K562 (cell line): Measurements from ENCODE around the gene RAB5A. TPM values are rescaled to one million over a fixed set of nuclear protein-coding genes. Genes with fewer than 3 reads are reported as not detected.

Experiments
- CCAR2 ChIP-seq: fragments of 200-400 bp; formaldehyde crosslinking; IDR thresholded peaks from 2 replicates; pipeline ENCODE4 v1.6.1; 2017; ENCODE audit warnings: mild to moderate bottlenecking, low read depth, low read length
- ETS2 ChIP-seq: IDR thresholded peaks from 2 replicates; pipeline ENCODE4 v1.6.1; 2016; ENCODE audit warnings: borderline replicate concordance, missing genetic modification characterization, mild to moderate bottlenecking, moderate library complexity, missing compliant biosample characterization; ENCODE audit not compliant: poor library complexity, severe bottlenecking
- GABPB2 ChIP-seq: fragments of 250-450 bp; sonication (Bioruptor Pico); conservative IDR thresholded peaks from 2 replicates; pipeline ENCODE4 v1.5.1; 2021; ENCODE audit warnings: mild to moderate bottlenecking
- HDGF ChIP-seq: fragments of 450-650 bp; IDR thresholded peaks from 2 replicates; pipeline ENCODE4 v1.6.1; 2016
- KLF10 ChIP-seq: fragments of 250-450 bp; sonication (Bioruptor Pico); IDR thresholded peaks from 2 replicates; pipeline ENCODE4 v1.6.1; 2021; ENCODE audit warnings: matching md5 sums
- MAZ ChIP-seq, 2 experiments: fragments of 450-650 bp in 1 of 2; sonication (generic) in 1 of 2; formaldehyde crosslinking; IDR thresholded peaks in 1 of 2; conservative IDR thresholded peaks in 1 of 2; 2 replicates each; pipeline versions ENCODE4 v1.4.0 to v1.5.0; 2020; ENCODE audit warnings: mild to moderate bottlenecking in 1 of 2, missing genetic modification reagents in 1 of 2
- MXI1 ChIP-seq: IDR thresholded peaks from 2 replicates; pipeline ENCODE4 v1.6.1; 2011; ENCODE audit warnings: low read depth, mild to moderate bottlenecking, improper control_type of control experiment, low read length
- PHF8 ChIP-seq: fragments of 200-600 bp; sonication (generic); IDR thresholded peaks from 2 replicates; pipeline ENCODE4 v1.6.1; 2012; ENCODE audit warnings: mixed run types, mild to moderate bottlenecking, inconsistent platforms, low read length, moderate library complexity, borderline replicate concordance
- POLR2B ChIP-seq: fragments of 450-650 bp; IDR thresholded peaks from 2 replicates; pipeline ENCODE4 v1.6.1; 2018; ENCODE audit warnings: low read depth; ENCODE audit not compliant: partially characterized antibody
- SREBF2 ChIP-seq: sonication (generic); formaldehyde crosslinking; IDR thresholded peaks from 2 replicates; pipeline ENCODE4 v1.4.0; 2020; ENCODE audit warnings: mild to moderate bottlenecking, missing genetic modification reagents
- TBP ChIP-seq: optimal IDR thresholded peaks from 2 replicates; pipeline ENCODE3; 2011; ENCODE audit warnings: low read depth, low read length, improper control_type of control experiment
- ZFP1 ChIP-seq: fragments of 450-650 bp; formaldehyde crosslinking; IDR thresholded peaks from 2 replicates; pipeline ENCODE4 v1.4.0; 2020; ENCODE audit warnings: mild to moderate bottlenecking, mixed read lengths
- ZFP30 ChIP-seq: fragments of 250-450 bp; sonication (Bioruptor Pico); IDR thresholded peaks from 2 replicates; pipeline ENCODE4 v1.8.0; 2022; ENCODE audit warnings: moderate library complexity, mild to moderate bottlenecking, inconsistent platforms, borderline replicate concordance
- ZNF212 ChIP-seq: fragments of 450-650 bp; formaldehyde crosslinking; IDR thresholded peaks from 2 replicates; pipeline ENCODE4 v1.4.0; 2020; ENCODE audit warnings: mild to moderate bottlenecking
- ZNF224 ChIP-seq: sonication (generic); formaldehyde crosslinking; IDR thresholded peaks from 2 replicates; pipeline ENCODE4 v1.8.0; 2022; ENCODE audit warnings: mild to moderate bottlenecking, missing genetic modification reagents
- ZNF23 ChIP-seq: fragments of 250-450 bp; sonication (Bioruptor Pico); IDR thresholded peaks from 2 replicates; pipeline ENCODE4 v1.4.0; 2020; ENCODE audit warnings: mild to moderate bottlenecking
- ZNF431 ChIP-seq: sonication (generic); formaldehyde crosslinking; IDR thresholded peaks from 2 replicates; pipeline ENCODE4 v1.8.0; 2022; ENCODE audit warnings: mild to moderate bottlenecking, missing genetic modification reagents
- ZNF586 ChIP-seq: fragments of 450-650 bp; formaldehyde crosslinking; conservative IDR thresholded peaks from 2 replicates; pipeline ENCODE4 v1.4.0; 2020; ENCODE audit warnings: mild to moderate bottlenecking, moderate library complexity
- ZSCAN32 ChIP-seq: fragments of 450-650 bp; formaldehyde crosslinking; IDR thresholded peaks from 2 replicates; pipeline ENCODE4 v1.4.0; 2020; ENCODE audit warnings: mild to moderate bottlenecking, moderate library complexity
- polyA plus RNA-seq, 8 experiments: library from polyadenylated mRNA; depleted of rRNA in 4 of 8; stranded (reverse) in 5 of 8; unstranded in 3 of 8; fragments of >200 nt; fragmentation: Nextera tagmentation in 2 of 8; fragmentation: Illumina TruSeq in 1 of 8; extraction: Ambion mirVana in 2 of 8; extraction: Trizol in 1 of 8; gene quantifications; 2 replicates each; pipeline versions ENCODE4 v1.2.1 to v1.2.3, GENCODE V29; 2011 to 2014; ENCODE audit warnings: inconsistent platforms in 1 of 8, missing spikeins in 1 of 8
- total RNA-seq, 7 experiments: library from RNA; depleted of rRNA in 6 of 7; stranded (reverse); fragments of >200 nt in 6 of 7; fragmentation: Illumina TruSeq in 2 of 7; extraction: Trizol in 2 of 7; gene quantifications; 2 replicates each; pipeline versions ENCODE4 v1.2.1 to v1.2.3, GENCODE V29; 2011 to 2021; ENCODE audit warnings: low replicate concordance in 1 of 7
- TF ChIP-seq, protein P1 (sequence below): fragments of 450-650 bp; IDR thresholded peaks from 2 replicates; pipeline ENCODE4 v1.6.1; 2017; ENCODE audit warnings: antibody characterized with exemption, mild to moderate bottlenecking
- TF ChIP-seq, protein P2 (sequence below): fragments of 200-800 bp; sonication (Bioruptor generic); IDR thresholded peaks from 2 replicates; pipeline ENCODE4 v1.6.1; 2017; ENCODE audit warnings: missing genetic modification characterization, missing compliant biosample characterization

The RAB5A gene
- total and polyA plus RNA-seq, 9 of the 15 experiments (the other 6 are each of a cell fraction or from before 2014, with no cell fraction given) = 28.3 to 64.2 (median 49.0) TPM

DNA sequence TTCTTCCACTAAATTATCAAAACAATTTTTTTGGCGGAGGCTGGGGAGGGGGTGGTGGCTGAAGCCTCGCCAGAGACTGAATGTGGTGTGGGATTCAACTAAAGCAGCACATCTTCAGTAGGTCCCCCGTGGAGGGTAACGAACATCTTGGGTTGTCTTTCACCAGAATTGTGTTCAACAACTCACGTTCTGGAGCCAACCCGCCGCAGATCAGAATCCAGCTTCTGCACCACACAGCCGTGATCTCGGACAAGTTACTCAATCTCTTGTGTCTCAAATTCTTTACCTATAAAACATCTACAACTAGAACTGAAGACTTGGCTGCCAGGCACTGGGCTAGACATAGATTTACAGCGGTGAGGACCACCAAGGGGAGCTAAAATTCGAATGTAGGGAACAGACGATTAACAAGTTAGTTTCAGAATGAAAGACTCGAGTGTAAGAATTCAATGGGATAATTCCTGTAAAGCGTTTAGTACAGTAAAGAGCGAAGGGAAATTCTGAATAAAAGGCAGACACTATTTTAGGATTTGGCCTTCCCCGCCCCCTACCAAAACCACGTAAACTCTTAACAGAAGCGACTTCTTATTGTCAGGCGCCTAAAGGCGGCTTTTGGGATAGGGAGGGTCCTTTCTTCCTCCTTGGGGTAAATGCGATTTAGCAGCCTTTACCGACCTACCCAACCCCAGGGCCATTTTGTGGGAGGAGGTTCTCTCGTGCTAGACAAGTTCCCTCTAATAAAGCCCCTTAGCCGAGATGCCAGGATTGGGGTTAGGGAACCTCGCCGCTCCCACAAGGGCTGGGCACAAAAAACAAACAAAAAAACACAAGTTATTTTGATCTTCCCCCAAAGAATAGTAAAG is 697 bp upstream of the RAB5A start (continued):
- TF ChIP-seq MAZ (CRISPR knock-in tag; conservative IDR thresholded peaks at IDR 0.05 in 1 of 2, IDR thresholded peaks at IDR 0.05 in 1 of 2) (0 out of 4 replicates have a peak, but pooled peaks of 1 of the 2 experiments have one; percentile 1), ZFP1 (CRISPR knock-in tag) (peak; percentile 56; the same call in 1 of the 2 replicates), HDGF (no peak), TBP (peak; percentile 57), ZFP30 (CRISPR knock-in tag) (0 out of 2 replicates have a peak, but pooled peaks have one; percentile 80), GABPB2 (CRISPR knock-in tag) (no peak), ZSCAN32 (CRISPR knock-in tag) (peak; percentile 44; the same call in 1 of the 2 replicates), ZNF586 (CRISPR knock-in tag) (peak; percentile 77; the same call in 1 of the 2 replicates), CCAR2 (no peak), MXI1 (no peak), ZNF224 (CRISPR knock-in tag) (no peak), PHF8 (peak; percentile 25), ZNF23 (CRISPR knock-in tag) (0 out of 2 replicates have a peak, but pooled peaks have one; percentile 26), KLF10 (CRISPR knock-in tag) (no peak), ZNF431 (CRISPR knock-in tag) (no peak), SREBF2 (CRISPR knock-in tag) (no peak), ZNF212 (CRISPR knock-in tag) (0 out of 2 replicates have a peak, but pooled peaks have one; percentile 81), POLR2B (no peak), ETS2 (tag) (no peak)
- TF ChIP-seq, protein P1, sequence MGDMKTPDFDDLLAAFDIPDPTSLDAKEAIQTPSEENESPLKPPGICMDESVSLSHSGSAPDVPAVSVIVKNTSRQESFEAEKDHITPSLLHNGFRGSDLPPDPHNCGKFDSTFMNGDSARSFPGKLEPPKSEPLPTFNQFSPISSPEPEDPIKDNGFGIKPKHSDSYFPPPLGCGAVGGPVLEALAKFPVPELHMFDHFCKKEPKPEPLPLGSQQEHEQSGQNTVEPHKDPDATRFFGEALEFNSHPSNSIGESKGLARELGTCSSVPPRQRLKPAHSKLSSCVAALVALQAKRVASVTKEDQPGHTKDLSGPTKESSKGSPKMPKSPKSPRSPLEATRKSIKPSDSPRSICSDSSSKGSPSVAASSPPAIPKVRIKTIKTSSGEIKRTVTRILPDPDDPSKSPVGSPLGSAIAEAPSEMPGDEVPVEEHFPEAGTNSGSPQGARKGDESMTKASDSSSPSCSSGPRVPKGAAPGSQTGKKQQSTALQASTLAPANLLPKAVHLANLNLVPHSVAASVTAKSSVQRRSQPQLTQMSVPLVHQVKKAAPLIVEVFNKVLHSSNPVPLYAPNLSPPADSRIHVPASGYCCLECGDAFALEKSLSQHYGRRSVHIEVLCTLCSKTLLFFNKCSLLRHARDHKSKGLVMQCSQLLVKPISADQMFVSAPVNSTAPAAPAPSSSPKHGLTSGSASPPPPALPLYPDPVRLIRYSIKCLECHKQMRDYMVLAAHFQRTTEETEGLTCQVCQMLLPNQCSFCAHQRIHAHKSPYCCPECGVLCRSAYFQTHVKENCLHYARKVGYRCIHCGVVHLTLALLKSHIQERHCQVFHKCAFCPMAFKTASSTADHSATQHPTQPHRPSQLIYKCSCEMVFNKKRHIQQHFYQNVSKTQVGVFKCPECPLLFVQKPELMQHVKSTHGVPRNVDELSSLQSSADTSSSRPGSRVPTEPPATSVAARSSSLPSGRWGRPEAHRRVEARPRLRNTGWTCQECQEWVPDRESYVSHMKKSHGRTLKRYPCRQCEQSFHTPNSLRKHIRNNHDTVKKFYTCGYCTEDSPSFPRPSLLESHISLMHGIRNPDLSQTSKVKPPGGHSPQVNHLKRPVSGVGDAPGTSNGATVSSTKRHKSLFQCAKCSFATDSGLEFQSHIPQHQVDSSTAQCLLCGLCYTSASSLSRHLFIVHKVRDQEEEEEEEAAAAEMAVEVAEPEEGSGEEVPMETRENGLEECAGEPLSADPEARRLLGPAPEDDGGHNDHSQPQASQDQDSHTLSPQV = peak; percentile 66; the same call in 1 of the 2 replicates
- TF ChIP-seq, protein P2, sequence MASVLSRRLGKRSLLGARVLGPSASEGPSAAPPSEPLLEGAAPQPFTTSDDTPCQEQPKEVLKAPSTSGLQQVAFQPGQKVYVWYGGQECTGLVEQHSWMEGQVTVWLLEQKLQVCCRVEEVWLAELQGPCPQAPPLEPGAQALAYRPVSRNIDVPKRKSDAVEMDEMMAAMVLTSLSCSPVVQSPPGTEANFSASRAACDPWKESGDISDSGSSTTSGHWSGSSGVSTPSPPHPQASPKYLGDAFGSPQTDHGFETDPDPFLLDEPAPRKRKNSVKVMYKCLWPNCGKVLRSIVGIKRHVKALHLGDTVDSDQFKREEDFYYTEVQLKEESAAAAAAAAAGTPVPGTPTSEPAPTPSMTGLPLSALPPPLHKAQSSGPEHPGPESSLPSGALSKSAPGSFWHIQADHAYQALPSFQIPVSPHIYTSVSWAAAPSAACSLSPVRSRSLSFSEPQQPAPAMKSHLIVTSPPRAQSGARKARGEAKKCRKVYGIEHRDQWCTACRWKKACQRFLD (CRISPR knock-in tag) = no peak; the same call in 1 of the 2 replicates
